K562 treated with DMSO at 1 percent for 12 hours (cell line): ENCODE results near the gene OFD1. TPM values are rescaled to one million over a fixed set of nuclear protein-coding genes. Genes with fewer than 3 reads are reported as not detected.

Experiments used
- total RNA-seq: library from RNA; unstranded; fragments of 300-600 nt; gene quantifications from 2 replicates; pipeline ENCODE4 v1.2.3, GENCODE V29; 2022; ENCODE audit not compliant: insufficient read depth

OFD1 gene
- total RNA-seq, result 18.1 and 21.5 TPM in 2 replicates

DNA sequence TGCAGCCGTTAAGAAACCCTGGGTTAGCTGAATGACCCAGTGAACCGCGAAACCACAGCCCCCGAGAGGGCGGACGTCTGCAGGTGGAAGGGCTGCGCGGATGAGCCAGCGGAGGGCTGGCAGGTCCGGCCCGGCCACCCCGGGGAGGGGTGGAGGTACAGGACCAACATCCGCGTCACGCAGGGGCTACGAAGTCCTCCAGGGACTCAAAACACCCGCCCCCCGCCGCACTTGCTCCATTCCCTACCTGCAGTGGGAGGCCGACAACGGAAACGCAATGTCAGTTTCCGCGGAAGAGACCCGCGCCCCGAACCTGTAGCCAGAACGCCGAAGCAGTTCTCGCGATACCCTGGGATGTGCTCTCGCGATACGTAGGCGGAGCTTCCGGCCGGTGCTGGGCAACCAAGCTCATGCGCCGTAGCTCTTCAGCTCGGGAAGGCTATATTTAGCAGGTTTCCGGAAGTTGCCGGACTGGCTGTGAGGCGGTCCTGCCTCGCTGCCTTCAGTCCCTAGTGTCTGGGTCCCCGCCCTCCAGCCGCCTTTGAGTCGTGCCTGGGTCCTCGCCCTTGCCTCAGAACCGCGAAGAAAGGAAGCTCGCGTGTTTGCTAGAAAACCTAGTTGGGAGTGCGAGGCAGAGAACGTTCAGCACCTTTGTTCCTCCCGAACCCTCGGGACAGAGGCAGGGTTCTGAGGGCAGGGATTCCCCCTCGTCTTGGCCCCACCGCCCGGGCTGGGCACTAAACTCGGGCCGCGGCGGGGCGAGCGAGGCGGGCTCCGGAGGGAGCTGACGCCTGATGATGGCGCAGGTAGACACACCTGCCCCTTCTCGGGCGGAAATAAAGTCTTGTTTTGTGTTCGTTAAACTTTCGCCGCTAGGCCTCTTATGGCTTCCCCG is at the start of gene OFD1, which contains the start of gene TRAPPC2:
OFD1 (plus strand) TSS at position 471 of the 895 bp plus-strand sequence; CDS start at position 795, 324 bp downstream.
TRAPPC2 (minus strand) TSS at position 343 of the 895 bp plus-strand sequence. CDS start 14,657 bp downstream, outside the sequence.

DNA sequence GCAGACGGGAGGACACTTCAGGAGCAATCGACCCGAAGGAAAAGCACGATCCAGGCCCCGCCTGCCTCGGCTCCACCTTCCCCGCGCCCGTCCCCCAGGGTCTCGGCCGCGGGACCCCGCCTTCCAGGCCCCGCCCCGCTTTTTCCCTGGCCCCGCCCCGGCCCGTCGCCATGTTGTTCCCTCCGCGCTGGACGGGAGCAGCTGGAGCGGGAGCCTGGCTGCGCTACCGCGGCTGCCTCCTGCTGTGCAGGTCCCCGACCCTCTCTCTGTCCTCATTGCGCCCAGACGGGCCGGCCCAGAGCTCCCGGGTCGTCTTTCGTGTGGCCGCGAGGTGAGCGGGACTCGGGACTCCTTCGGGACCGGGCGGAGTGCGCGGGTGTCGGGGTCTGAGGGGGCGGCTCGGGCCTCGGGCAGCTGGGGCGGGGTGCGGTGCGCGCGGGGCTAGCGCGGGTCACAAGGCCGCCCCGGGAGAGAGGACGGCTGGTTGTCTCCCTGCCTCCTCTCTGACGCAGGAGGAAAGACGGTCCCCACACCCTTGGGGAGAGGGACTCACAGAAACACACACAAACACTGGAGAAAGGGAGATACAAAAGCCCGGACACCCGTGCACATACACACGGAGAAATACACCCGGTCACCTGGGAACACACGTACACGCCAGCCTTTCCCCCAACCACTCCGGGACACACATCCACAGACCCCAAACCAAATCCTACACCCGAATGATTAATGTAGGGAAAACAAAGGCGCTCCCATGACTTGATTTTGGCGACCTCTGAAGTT is 45.4 kb upstream of the OFD1 start, which contains the start of gene RAB9A:
RAB9A (plus strand) TSS at position 171 of the 783 bp plus-strand sequence. CDS start 19,619 bp downstream, outside the sequence.

GRCh38 chrX:13816643-13817627 is 82.4 kb downstream of the OFD1 start, which contains the start of gene GPM6B:
GPM6B (minus strand) TSS chrX:13817093; CDS start chrX:13816904, 189 bp downstream.

Other genes with a start within 250 kb of the OFD1 start
- not detected in 2 replicates for gene EGFL6, start 165.1 kb upstream of the OFD1 start, total RNA-seq
- gene TCEANC, start 81.6 kb upstream of the OFD1 start, total RNA-seq, result 0.45 and 2.8 TPM in 2 replicates
- 11.6 and 20.5 TPM in 2 replicates for gene RAB9A, start 45.6 kb upstream of the OFD1 start, total RNA-seq
- gene TRAPPC2, start 128 bp upstream of the OFD1 start, total RNA-seq, result 4.1 and 13.8 TPM in 2 replicates
- 0.27 TPM in 1 of 2 replicates, not detected in the other for gene GPM6B, start 82.3 kb downstream of the OFD1 start, total RNA-seq